Stimulated activated CD4-positive, alpha-beta T cell treated with anti-CD3 and anti-CD28 coated beads, Interleukin-1b, Interleukin-23, amount 100 ng/mL, for 1 hour (primary cell): ENCODE data around the gene LAMB2.

ENCODE experiments used
- DNase-seq, 2 donors: peaks; one replicate each; pipeline ENCODE4 v3.0.0-alpha.2; 2020; ENCODE audit warnings: low read depth in 2 of 2

LAMB2 gene

GRCh38 chr3:49132437-49133225, at the start of gene LAMB2:
Gene LAMB2, minus strand, starts transcription at chr3:49133050. Its CDS starts 183 bp downstream, at chr3:49132867.
- DNase-seq = no peak

- no peak for DNase-seq
Measured at GRCh38 chr3:49181351-49181750, 48.5 kb upstream of the LAMB2 start.

GRCh38 chr3:49180116-49180515, 47.3 kb upstream of the LAMB2 start:
- DNase-seq = no peak

DNA sequence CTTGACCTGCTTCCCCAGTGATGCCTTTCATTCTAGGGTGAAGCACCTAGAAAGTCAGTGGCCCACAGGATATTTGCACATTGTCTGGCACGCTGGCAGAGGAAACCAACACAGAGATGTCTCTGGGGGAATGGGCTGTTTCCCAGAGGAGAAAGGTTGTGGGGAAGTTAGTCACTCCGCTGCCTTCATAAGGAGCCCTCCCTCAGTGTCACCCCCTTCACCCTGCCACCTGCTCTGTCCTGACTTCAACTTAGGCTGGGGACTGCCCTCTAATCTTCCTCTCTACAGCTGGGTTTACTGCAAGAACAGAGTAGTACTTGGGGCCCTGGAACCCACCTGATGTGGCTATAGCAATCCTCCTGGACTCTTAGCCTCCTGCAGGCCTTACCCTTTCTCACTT, 44.2 kb upstream of the LAMB2 start:
- DNase-seq = no peak

DNA sequence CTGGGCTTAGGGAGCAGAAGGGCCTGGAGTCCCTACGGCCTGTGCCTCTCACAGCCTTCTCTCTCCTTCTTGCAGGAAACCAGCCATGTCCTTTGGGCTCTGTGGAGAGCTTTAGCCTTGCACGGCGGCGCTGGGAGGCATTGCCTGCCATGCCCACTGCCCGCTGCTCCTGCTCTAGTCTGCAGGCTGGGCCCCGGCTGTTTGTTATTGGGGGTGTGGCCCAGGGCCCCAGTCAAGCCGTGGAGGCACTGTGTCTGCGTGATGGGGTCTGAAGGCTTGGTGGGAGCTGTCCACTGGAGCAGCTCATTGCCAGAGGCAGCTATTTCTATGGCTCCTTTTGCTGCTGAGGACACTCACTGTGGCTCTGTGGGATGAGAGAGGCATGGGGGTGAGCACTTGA, 42.7 kb upstream of the LAMB2 start:
- DNase-seq = no peak

- no peak for DNase-seq
Measured at GRCh38 chr3:49174397-49174985, 41.6 kb upstream of the LAMB2 start.

DNA sequence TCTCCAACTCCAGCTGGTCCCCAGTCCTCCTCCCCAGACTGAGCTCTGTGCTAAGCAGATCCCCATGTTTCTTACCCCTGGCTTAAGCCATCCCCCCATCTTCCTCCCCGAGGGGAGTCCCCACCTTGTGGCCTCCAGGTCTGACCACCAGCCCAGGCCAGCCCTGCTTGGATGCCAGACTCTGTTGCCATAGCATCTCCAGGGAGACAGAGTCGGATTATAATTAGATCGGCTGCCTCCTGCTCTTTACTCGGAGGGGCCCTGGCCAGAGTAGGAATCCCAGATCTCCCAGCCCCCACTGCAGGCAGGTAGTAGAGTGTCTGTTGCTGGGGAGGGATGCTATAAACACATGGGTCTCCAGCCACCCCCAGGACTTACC, 40.9 kb upstream of the LAMB2 start:
- no peak for DNase-seq

DNA sequence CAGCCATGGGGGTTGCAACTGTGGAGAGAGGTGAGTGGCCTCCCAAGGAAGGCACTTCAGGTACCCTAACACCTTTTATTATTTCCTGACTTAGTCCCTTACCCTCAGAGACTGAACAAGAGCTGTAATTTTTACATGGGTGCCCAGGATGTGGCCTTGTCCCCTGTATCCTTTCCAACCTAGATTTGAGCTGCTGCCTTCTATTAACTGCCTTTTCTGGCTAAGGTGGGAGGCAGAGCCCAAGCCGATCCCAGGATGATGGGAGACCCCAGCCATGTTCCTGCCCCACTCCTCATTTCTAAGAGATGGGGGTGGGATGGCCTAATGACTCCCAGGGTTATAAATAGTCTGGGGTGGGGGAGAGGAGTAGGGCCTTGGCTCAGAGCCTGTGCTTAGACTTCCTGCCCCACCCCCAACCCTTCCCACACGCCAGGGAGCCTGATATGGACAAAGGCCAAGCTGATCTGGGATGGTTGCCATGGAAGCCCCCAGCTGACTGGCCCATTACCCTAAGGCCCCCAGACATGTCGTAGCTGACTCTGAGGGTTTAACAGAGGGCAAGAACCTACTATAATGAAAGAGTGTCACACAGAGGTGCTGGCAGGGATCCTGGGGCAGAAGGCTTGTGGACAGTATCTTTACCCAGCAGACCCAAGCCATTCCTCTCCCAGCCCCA, 40.4 kb upstream of the LAMB2 start:
- DNase-seq = no peak

GRCh38 chr3:49172551-49173041, 39.7 kb upstream of the LAMB2 start:
- DNase-seq = no peak

DNA sequence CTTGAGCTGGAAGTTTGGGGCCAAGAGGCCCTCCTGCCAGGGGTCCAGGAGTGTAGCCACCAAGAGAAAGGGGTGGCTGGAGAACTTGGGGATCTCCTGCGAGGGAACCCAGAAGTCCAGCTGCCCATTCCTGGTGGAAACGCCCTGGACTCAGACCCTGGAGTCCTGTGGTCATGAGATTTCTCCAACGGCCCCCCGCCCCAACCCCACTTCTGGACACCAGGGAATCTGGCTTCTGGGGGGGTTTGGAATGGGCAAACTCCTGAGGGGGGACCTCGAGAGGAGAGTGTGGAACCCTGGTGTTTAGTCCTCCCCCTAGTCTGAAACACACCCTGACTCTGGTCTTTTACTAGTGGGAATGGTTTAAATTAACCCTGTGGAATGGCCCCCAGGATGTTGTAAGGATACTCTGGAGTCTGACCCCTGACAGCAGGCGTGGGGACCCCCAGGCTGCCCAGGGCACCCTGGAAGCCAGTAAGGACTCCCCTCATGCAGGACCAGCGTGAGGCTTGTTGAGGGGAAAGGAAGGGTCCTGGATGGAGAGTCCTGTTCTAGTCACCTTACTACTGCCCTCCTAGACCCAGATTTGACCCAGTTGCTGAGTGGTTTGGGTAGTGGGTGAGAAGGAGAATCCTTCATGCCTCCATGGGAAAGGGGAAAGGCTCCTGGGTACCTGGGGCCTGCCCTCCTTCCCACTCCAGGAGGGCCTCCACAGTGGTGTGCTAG, 39.1 kb upstream of the LAMB2 start:
- DNase-seq = no peak

DNA sequence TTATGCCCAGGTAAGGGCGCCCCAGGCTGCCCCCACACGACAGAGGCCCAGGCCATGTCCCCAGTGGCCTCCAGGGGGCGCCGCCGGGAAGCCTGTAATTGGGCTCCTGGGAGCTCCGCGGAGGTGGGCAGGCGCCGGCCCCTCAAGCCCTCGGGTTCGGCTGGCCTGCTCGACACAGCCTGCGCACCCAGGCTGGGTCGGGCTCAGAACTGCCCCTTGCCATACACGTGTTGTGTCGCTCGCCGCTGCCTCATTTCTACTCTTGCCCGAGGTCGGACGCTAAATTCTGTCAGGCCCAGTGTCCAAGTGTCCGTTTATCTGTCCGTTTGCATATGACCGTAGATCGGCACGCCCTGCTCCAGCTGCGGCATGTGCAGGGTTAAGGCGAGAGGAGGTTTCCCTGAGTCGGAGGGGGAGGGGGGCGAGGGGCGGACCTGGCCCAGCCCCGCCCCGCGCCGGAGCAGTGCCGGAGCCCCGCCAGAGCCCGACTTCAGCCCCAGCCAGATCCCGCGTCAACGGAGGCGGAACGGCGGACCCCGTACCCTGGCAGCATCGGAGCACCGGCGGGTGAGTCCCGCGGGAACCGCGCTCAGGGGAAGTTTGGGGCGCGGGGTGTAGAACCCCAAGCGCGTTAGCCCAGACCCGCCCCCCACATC, 38.4 kb upstream of the LAMB2 start, which contains the start of gene KLHDC8B:
Gene KLHDC8B, plus strand, starts transcription at position 480 of the 656 bp plus-strand sequence. CDS start 1,172 bp downstream, outside the sequence.
- DNase-seq = peak; percentile 45 to 79

DNA sequence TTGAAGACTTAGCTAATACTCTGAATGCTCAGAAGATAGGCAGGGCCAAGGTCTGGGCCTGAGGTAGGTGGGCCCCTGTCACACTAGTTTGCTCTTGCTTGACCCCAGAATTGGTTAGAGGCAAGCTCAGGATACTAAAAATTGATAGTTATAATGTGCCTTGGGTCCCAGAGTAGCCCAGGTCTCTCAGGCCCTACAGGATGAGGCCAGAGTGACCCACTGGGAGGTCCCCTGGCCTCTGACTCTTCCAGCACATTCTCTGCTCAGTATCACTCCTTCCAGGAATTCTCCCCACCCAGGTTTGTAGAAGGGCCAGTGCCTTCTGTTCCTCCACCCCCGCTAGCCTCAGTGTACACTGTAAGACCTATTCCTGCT, 37.9 kb upstream of the LAMB2 start:
- no peak for DNase-seq

DNA sequence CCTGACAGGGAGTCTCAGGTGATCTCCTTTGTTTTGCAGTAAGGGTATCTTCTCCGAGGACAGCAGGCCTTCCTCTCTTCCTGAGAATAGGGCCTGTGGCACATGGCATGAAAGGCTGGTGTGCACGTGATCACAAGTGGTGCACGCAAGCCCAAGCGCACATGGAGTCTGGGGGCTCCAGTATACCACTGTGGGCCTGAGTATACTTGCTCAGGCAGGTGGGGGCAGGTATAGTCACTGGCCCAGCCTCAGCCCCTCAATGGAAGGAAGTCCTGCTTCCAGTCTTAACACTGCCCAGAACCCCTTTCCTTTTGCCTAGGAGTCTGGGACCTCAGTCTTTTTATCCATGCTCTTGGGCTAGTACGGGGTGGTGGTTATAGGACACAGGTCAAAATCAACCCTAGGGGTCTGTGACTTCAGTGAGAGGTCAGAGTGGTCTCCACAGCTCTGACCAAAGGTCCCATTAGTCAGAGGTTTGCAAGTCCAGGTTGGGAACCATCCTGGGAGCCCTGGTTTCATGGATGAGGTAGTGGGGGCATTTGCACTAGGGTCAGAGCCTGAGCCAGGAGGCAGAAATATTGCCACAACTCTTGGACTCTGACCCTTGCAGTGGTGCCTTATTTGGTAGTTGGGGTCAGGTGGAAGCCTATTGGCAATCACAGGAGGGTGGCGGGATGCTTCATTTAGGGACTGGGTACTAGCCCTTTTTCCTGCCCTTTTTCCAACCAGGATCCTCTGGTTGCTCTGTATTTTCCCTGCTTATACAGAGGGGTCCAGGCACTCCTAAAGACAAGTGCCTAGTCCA, 34.1 kb upstream of the LAMB2 start:
- DNase-seq = no peak

- peak; percentile 23 to 56 for DNase-seq
Measured at GRCh38 chr3:49165771-49166751, 33.2 kb upstream of the LAMB2 start, which contains the start of gene CCDC71. Gene CCDC71, minus strand, starts transcription at chr3:49166331. Its CDS starts 2,123 bp downstream, at chr3:49164208.

- no peak for DNase-seq
Measured at GRCh38 chr3:49164983-49165720, 32.3 kb upstream of the LAMB2 start.

- no peak for DNase-seq
Measured at GRCh38 chr3:49163609-49164008, 30.8 kb upstream of the LAMB2 start.

- no peak for DNase-seq
Measured at GRCh38 chr3:49162751-49163419, 30.0 kb upstream of the LAMB2 start.
